Adipocyte (in vitro differentiated cells): ENCODE data around the gene OR51A7.
"Not testable (repeated sequence)": the region's sequence is repeated elsewhere in the genome, so short reads cannot be mapped to it uniquely, and the experiment has no call there.

Source experiments
- DNase-seq: peaks from one replicate; pipeline ENCODE4 v3.0.0-alpha.2; 2015; ENCODE audit warnings: low read depth
- H3K27me3 ChIP-seq: replicated peaks from 2 replicates; pipeline ENCODE4 v1.7.0; 2013; ENCODE audit warnings: mild to moderate bottlenecking, low read length, moderate library complexity; ENCODE audit not compliant: control insufficient read depth, insufficient read depth
- H3K36me3 ChIP-seq: 2 replicates; pipeline ENCODE4 v1.7.0; 2013; ENCODE audit warnings: low read length, mild to moderate bottlenecking, moderate library complexity; ENCODE audit not compliant: control insufficient read depth, insufficient read depth, severe bottlenecking
- H3K4me1 ChIP-seq: 2 replicates; pipeline ENCODE4 v1.7.0; 2013; ENCODE audit warnings: mild to moderate bottlenecking, low read length, moderate library complexity; ENCODE audit not compliant: control insufficient read depth, insufficient read depth
- H3K4me3 ChIP-seq: 2 replicates; pipeline ENCODE4 v1.7.0; 2013; ENCODE audit warnings: mild to moderate bottlenecking, low read length, moderate library complexity
- H3K9ac ChIP-seq: 2 replicates; pipeline ENCODE4 v1.7.0; 2013; ENCODE audit warnings: mild to moderate bottlenecking, low read length, moderate library complexity
- H3K9me3 ChIP-seq: 2 replicates; pipeline ENCODE4 v1.7.0; 2013; ENCODE audit warnings: mild to moderate bottlenecking, low read length, moderate library complexity; ENCODE audit not compliant: control insufficient read depth

OR51A7 gene, protein sequence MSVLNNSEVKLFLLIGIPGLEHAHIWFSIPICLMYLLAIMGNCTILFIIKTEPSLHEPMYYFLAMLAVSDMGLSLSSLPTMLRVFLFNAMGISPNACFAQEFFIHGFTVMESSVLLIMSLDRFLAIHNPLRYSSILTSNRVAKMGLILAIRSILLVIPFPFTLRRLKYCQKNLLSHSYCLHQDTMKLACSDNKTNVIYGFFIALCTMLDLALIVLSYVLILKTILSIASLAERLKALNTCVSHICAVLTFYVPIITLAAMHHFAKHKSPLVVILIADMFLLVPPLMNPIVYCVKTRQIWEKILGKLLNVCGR

DNA sequence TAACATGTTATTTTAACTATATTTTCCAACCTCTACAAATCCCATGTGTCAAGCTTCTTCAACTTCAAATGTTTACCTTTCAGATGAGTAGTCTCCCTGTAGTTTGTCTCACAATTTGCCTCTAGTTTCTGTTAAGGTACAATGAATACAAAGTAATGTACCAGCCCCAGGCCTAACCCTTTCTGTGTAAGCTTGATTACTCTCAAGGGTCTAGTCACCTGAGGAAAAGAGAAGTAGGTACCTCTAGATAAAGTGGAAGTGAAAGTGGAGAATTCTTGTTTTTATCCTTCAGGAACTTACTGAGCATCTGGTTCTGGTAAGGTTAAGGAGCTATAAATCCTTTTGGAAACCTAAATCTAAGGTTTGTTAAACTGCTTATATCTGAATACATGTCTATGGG, at the start of gene OR51A7:
TSS of gene OR51A7 (plus strand) at position 300 of the 400 bp plus-strand sequence. CDS start 3,587 bp downstream, outside the sequence.
- Histone ChIP-seq H3K4me3 (no peak within 1 kb of the TSS), H3K4me1 (no peaks in the 10 kb centered on the region), H3K36me3 (no peaks in the 10 kb centered on the region), H3K9me3 (peaks cover 7% of the 10 kb centered on the region), H3K9ac (no peak within 1 kb of the TSS), H3K27me3 (no peaks in the 10 kb centered on the region)
- DNase-seq = no peak

DNA sequence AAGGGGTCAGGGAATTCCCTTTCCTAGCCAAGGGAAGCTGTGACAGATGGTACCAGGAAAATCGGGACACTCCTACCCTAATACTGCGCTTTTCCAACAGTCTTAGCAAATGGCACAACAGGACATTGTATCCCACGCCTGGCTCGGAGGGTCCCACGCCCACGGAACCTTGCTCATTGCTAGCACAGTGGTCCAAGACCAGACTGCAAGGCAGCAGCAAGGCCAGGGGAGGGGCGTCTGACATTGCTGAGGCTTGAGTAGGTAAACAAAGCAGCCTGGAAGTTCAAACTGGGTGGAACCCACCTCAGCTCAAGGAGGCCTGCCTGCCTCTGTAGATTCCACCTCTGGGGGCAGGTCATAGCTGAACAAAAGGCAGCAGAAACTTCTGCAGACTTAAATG, 49.3 kb upstream of the OR51A7 start:
- DNase-seq, H3K4me3 ChIP-seq: not testable (repeated sequence)

DNA sequence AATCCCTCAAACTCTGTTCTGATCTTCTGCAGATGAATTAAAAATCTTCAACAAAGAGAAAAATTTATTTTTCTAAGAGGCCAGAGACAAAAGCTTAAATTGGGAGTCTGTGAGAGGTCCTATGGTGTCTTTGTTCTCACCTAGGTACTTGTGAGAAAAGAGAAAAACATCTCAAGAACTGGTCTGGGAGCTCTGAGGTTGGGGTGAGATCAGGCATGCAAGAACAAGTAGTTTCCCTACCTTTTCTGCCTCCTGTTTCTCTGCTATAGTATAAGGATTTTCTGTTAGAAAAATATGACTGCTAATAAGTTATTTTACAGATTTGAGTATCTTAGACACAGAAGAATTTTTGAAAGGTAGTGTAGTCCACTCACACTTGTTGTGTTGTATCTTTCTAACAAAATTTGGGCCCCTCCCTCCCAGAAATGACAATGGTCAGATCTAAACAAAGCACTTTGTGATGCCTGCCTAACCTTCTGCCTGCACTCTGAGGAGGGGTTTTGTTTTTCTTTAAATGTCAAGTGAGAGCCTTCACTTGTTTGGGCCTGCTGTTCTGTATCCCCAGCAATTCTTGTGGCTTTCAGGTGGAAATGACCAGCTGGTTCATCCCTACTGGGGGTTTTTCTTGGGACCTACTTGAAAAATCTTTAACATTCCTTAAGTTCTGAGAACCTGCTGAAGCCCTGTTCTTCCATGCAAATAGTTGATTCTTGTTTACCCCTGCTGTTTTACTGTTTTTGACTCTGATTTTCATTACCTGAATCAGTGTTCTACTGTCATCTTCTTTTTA, 40.9 kb upstream of the OR51A7 start:
- H3K27me3 ChIP-seq = no peaks in the 10 kb centered on the region
- no peaks in the 10 kb centered on the region for H3K36me3 ChIP-seq
- H3K9ac ChIP-seq = no peak overlapping the region
- H3K9me3 ChIP-seq = no peaks in the 10 kb centered on the region
- no peak overlapping the region for H3K4me3 ChIP-seq
- no peaks in the 10 kb centered on the region for H3K4me1 ChIP-seq
- no peak for DNase-seq

More for the DNA sequence above, 49.3 kb upstream of the OR51A7 start:
- not testable (repeated sequence) for H3K27me3 ChIP-seq, H3K4me1 ChIP-seq, H3K9me3 ChIP-seq, H3K9ac ChIP-seq, H3K36me3 ChIP-seq

DNA sequence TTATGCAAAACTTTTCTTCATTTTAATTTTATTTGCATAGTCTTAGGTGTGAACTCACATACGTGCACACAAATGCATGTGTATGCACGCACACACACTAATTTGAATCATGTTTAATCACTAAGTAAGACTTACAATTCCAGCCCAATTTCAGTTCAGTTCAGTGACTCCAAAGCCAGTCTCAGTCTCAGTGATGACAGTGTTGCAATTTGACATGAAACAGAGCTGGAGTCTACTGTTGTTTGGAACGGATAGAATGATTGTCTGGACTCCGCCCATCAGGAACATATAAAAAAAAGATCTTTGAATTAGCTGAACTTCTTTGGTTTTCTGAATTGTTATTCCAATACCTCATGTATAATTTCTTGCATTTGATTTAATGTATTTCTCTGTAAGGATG, 39.7 kb upstream of the OR51A7 start:
- no peak for DNase-seq
- no peaks in the 10 kb centered on the region for H3K9me3 ChIP-seq
- no peaks in the 10 kb centered on the region for H3K36me3 ChIP-seq
- H3K27me3 ChIP-seq = no peaks in the 10 kb centered on the region
- no peak overlapping the region for H3K4me3 ChIP-seq
- H3K4me1 ChIP-seq = no peaks in the 10 kb centered on the region
- no peak overlapping the region for H3K9ac ChIP-seq

DNA sequence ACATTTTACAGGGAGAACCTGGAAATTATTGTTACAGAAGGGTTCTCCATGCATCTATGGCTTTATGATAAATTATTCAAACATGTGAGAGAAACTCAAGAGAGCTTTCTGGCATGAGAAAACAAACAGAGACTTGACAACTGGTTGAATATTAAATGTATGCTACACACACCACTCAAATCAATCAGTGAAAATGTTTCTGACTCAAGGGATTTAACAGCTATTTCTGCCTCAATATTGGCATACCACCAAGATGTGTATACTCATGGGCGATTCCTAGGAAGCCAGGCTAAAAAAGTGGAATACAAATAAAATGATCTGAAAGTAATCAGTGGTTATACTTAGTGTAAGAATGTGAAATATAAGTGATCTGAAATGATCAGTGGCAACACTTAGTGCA, 37.7 kb upstream of the OR51A7 start:
- H3K9ac ChIP-seq = no peak overlapping the region
- H3K4me1 ChIP-seq = no peaks in the 10 kb centered on the region
- no peak for DNase-seq
- no peaks in the 10 kb centered on the region for H3K27me3 ChIP-seq
- H3K4me3 ChIP-seq = no peak overlapping the region
- H3K36me3 ChIP-seq = no peaks in the 10 kb centered on the region
- H3K9me3 ChIP-seq = no peaks in the 10 kb centered on the region

DNA sequence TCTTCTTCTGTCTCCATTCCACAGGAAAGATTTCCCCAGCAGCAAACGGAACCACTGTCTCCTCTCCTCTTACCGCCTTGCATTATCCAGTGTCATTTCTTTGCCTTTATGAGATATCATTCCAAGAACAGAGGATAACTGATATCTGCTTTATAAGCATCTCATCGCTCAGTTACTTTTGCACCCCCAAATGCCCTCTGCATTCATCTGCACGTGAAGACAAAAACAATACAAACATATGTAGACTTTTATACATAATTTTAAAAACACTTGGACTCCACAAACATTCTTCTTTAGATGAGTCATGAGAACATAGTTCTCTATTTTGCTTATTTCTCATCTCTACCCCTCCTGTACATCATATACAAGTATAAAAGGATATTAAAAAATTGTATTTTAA, 22.4 kb upstream of the OR51A7 start:
- Histone ChIP-seq H3K27me3 (no peaks in the 10 kb centered on the region), H3K9ac (no peak overlapping the region), H3K4me3 (no peak overlapping the region), H3K36me3 (no peaks in the 10 kb centered on the region), H3K4me1 (peaks cover 7% of the 10 kb centered on the region), H3K9me3 (no peaks in the 10 kb centered on the region)
- no peak for DNase-seq

DNA sequence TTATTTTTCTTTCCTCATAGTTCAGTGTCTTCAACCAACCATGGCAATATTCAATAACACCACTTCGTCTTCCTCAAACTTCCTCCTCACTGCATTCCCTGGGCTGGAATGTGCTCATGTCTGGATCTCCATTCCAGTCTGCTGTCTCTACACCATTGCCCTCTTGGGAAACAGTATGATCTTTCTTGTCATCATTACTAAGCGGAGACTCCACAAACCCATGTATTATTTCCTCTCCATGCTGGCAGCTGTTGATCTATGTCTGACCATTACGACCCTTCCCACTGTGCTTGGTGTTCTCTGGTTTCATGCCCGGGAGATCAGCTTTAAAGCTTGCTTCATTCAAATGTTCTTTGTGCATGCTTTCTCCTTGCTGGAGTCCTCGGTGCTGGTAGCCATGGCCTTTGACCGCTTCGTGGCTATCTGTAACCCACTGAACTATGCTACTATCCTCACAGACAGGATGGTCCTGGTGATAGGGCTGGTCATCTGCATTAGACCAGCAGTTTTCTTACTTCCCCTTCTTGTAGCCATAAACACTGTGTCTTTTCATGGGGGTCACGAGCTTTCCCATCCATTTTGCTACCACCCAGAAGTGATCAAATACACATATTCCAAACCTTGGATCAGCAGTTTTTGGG, 21.6 kb upstream of the OR51A7 start, which contains the start of gene OR51T1:
TSS of gene OR51T1 (plus strand) at position 41 of the 641 bp plus-strand sequence. CDS start at position 41, 0 bp downstream.
- H3K36me3 ChIP-seq = no peaks in the 10 kb centered on the region
- H3K4me1 ChIP-seq = peaks cover 7% of the 10 kb centered on the region
- no peaks in the 10 kb centered on the region for H3K9me3 ChIP-seq
- no peak within 1 kb of the TSS for H3K4me3 ChIP-seq
- no peaks in the 10 kb centered on the region for H3K27me3 ChIP-seq
- no peak for DNase-seq
- no peak within 1 kb of the TSS for H3K9ac ChIP-seq

DNA sequence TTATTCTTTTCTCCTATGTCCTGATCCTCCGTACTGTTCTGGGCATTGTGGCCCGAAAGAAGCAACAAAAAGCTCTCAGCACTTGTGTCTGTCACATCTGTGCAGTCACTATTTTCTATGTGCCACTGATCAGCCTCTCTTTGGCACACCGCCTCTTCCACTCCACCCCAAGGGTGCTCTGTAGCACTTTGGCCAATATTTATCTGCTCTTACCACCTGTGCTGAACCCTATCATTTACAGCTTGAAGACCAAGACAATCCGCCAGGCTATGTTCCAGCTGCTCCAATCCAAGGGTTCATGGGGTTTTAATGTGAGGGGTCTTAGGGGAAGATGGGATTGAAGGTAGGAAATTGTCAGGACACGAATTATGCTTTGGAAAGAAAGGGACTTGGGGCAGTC, 21.0 kb upstream of the OR51A7 start:
- H3K9me3 ChIP-seq = no peaks in the 10 kb centered on the region
- H3K4me3 ChIP-seq = no peak overlapping the region
- H3K27me3 ChIP-seq = no peaks in the 10 kb centered on the region
- peaks cover 7% of the 10 kb centered on the region for H3K4me1 ChIP-seq
- no peaks in the 10 kb centered on the region for H3K36me3 ChIP-seq
- H3K9ac ChIP-seq = no peak overlapping the region
- no peak for DNase-seq

DNA sequence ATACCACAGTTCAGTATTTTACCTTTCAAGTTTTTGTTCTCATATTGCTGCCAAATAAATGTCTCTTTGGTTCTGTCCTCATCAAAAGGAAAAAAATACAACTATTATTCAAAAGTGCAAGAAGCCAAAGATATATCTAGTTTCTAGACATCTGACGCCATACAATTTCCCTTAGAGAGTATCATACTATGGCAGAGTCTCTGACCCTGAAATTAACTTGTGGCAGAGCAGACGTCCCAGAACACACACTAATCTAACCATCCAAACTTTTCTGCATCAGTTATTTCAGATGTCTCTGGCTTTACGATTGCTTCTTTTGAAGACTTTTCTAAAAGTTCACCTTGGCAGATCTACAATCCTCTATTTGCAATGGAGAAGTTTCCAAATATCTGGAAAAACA, 19.2 kb upstream of the OR51A7 start:
- Histone ChIP-seq H3K9me3 (no peaks in the 10 kb centered on the region), H3K9ac (no peak overlapping the region), H3K4me1 (peaks cover 7% of the 10 kb centered on the region), H3K36me3 (no peaks in the 10 kb centered on the region), H3K4me3 (no peak overlapping the region), H3K27me3 (no peaks in the 10 kb centered on the region)
- DNase-seq = no peak

DNA sequence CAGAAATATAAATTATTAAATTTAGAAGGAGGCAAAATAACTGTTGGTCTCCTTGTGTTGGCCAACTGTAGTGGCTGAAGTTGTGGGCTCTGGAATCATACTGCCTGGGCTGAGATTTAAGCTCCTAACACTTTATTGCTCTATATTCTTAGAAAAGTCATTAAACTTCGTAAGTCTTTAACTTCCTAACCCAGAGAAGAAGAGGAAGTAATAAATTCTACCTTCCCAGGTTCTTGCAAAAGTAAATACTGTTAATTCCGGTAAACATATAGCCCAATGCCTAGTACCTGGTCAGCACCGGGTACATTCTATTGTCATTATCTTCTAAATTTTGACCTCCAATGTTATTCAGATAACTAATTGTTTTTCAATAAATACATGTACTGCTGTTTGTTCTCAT, 17.4 kb upstream of the OR51A7 start:
- H3K4me3 ChIP-seq = no peak overlapping the region
- no peaks in the 10 kb centered on the region for H3K27me3 ChIP-seq
- H3K36me3 ChIP-seq = no peaks in the 10 kb centered on the region
- H3K9me3 ChIP-seq = no peaks in the 10 kb centered on the region
- peaks cover 7% of the 10 kb centered on the region for H3K4me1 ChIP-seq
- no peak overlapping the region for H3K9ac ChIP-seq
- no peak for DNase-seq

DNA sequence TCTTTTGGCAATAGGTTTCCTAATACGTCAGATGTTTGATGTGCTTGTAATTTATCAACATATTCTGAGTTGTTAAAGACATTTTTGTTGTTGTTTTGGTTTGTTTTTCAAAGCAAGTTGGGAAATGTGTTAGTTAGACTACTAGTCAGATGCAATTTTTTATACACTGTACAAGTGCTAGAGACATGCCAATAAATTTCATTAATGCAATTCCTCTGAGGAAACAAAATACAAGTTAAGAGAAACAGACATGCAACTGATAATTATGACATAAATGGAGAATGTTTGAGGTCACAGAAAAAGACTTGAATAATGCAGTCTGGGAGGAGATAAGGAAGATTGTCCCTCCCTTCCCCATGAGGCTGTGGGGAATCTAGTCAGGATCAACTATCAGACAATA, 16.0 kb upstream of the OR51A7 start:
- Histone ChIP-seq H3K4me3 (no peak overlapping the region), H3K27me3 (no peaks in the 10 kb centered on the region), H3K9ac (no peak overlapping the region), H3K4me1 (peaks cover 9% of the 10 kb centered on the region), H3K9me3 (no peaks in the 10 kb centered on the region), H3K36me3 (no peaks in the 10 kb centered on the region)
- no peak for DNase-seq
